ENCODE measurements around the gene DGCR6L. TPM values are rescaled to one million over a fixed set of nuclear protein-coding genes. Genes with fewer than 3 reads are reported as not detected.

Gene DGCR6L
- polyA plus RNA-seq, 1 donor, result 77.0 TPM

Other genes starting within 250 kb of the DGCR6L start
- 41.7 TPM for gene DGCR8, start 239.8 kb downstream of the DGCR6L start, polyA plus RNA-seq (ENCODE audit: insufficient read length)
- 91.1 TPM for gene RANBP1, start 204.0 kb downstream of the DGCR6L start, polyA plus RNA-seq (ENCODE audit: insufficient read length)
- gene TRMT2A, start 202.8 kb downstream of the DGCR6L start, polyA plus RNA-seq (ENCODE audit: insufficient read length), result 50.2 TPM
- 41.3 TPM for gene ZDHHC8, start 188.3 kb downstream of the DGCR6L start, polyA plus RNA-seq (ENCODE audit: insufficient read length)
- 2.2 TPM for gene CCDC188, start 169.0 kb downstream of the DGCR6L start, polyA plus RNA-seq (ENCODE audit: insufficient read length)
- gene RTN4R, start 51.7 kb downstream of the DGCR6L start, polyA plus RNA-seq (ENCODE audit: insufficient read length), result 19.9 TPM
- gene ZNF74, start 74.1 kb upstream of the DGCR6L start, polyA plus RNA-seq (ENCODE audit: insufficient read length), result 14.9 TPM
- 13.1 TPM for gene SCARF2, start 117.8 kb upstream of the DGCR6L start, polyA plus RNA-seq (ENCODE audit: insufficient read length)
- gene KLHL22, start 175.7 kb upstream of the DGCR6L start, polyA plus RNA-seq (ENCODE audit: insufficient read length), result 34.3 TPM
- gene MED15, start 187.6 kb upstream of the DGCR6L start, polyA plus RNA-seq (ENCODE audit: insufficient read length), result 43.9 TPM

Measured in forelimb muscle (tissue), 1 donor.